CD14-positive monocyte (primary cell): ENCODE data around the gene ABCA12. TPM values are rescaled to one million over a fixed set of nuclear protein-coding genes. Genes with fewer than 3 reads are reported as not detected.

Experiments used
- DNase-seq, 3 donors: peaks; one replicate each; pipeline ENCODE4 v3.0.0-alpha.2; 2011 to 2022
- H2AFZ ChIP-seq: 2 replicates; pipeline ENCODE4 v1.6.0; 2012; ENCODE audit warnings: mild to moderate bottlenecking, low read depth, low read length, inconsistent platforms; ENCODE audit not compliant: insufficient read depth, poor library complexity, severe bottlenecking
- H3K27ac ChIP-seq, 2 donors: 1 replicate in 1 of 2; 2 replicates in 1 of 2; pipeline ENCODE4 v1.5.1; 2012 to 2013; ENCODE audit warnings: low read length in 2 of 2, control low read depth in 1 of 2, inconsistent platforms in 1 of 2, low read depth in 1 of 2, mild to moderate bottlenecking in 1 of 2
- H3K27me3 ChIP-seq, 2 donors: one replicate each; pipeline versions ENCODE4 v1.6.0 to v1.6.1; 2011 to 2013; ENCODE audit warnings: low read length in 2 of 2; ENCODE audit not compliant: control insufficient read depth in 2 of 2, insufficient read depth in 2 of 2
- H3K36me3 ChIP-seq, 2 donors: replicated peaks in 1 of 2; 1 replicate in 1 of 2; 2 replicates in 1 of 2; pipeline versions ENCODE4 v1.5.1 to v1.6.1; 2012 to 2013; ENCODE audit warnings: low read length in 2 of 2, control low read depth in 1 of 2, inconsistent platforms in 1 of 2, mild to moderate bottlenecking in 1 of 2; ENCODE audit not compliant: insufficient read depth in 2 of 2, control insufficient read depth in 1 of 2
- H3K4me1 ChIP-seq, 2 donors: 1 replicate in 1 of 2; 2 replicates in 1 of 2; pipeline versions ENCODE4 v1.5.1 to v1.6.1; 2012 to 2013; ENCODE audit warnings: low read length in 2 of 2, control low read depth in 1 of 2, inconsistent platforms in 1 of 2, mild to moderate bottlenecking in 1 of 2, moderate library complexity in 1 of 2; ENCODE audit not compliant: insufficient read depth in 2 of 2, control insufficient read depth in 1 of 2
- H3K4me2 ChIP-seq: replicated peaks from 2 replicates; pipeline ENCODE3; 2012; ENCODE audit warnings: low read length, moderate library complexity, mild to moderate bottlenecking; ENCODE audit not compliant: poor library complexity, severe bottlenecking; ENCODE audit errors: extremely low read depth
- H3K4me3 ChIP-seq, 3 experiments: fragments of 200-600 bp in 1 of 3; sonication (generic) in 1 of 3; replicated peaks in 1 of 3; 1 replicate in 2 of 3; 2 replicates in 1 of 3; pipeline ENCODE4 v1.5.1; 2011 to 2013; ENCODE audit warnings: low read length in 3 of 3, mild to moderate bottlenecking in 3 of 3, control low read depth in 2 of 3, low read depth in 2 of 3, inconsistent platforms in 1 of 3, moderate library complexity in 1 of 3
- H3K79me2 ChIP-seq: 2 replicates; pipeline ENCODE4 v1.6.0; 2012; ENCODE audit warnings: mild to moderate bottlenecking, control low read depth, inconsistent platforms, low read length, moderate library complexity; ENCODE audit not compliant: insufficient read depth
- H3K9ac ChIP-seq: 2 replicates; pipeline ENCODE4 v1.6.0; 2017; ENCODE audit warnings: low read length, mild to moderate bottlenecking; ENCODE audit not compliant: insufficient read depth, poor library complexity, severe bottlenecking
- H3K9me3 ChIP-seq, 2 donors: replicated peaks in 1 of 2; 1 replicate in 1 of 2; 2 replicates in 1 of 2; pipeline versions ENCODE4 v1.5.1 to v1.6.1; 2012 to 2013; ENCODE audit warnings: low read length in 2 of 2, control low read depth in 1 of 2; ENCODE audit not compliant: control insufficient read depth in 1 of 2, insufficient read depth in 1 of 2
- H4K20me1 ChIP-seq: 2 replicates; pipeline ENCODE4 v1.6.0; 2012; ENCODE audit warnings: mild to moderate bottlenecking, low read length, control low read depth, moderate library complexity; ENCODE audit not compliant: insufficient read depth
- H3K27ac Mint-ChIP-seq, 7 donors: one replicate each; pipeline ENCODE4 v1.8.0; 2020; ENCODE audit warnings: mild to moderate bottlenecking in 7 of 7, mixed read lengths in 7 of 7, moderate library complexity in 6 of 7, inconsistent platforms in 2 of 7
- H3K27me3 Mint-ChIP-seq, 3 donors: one replicate each; pipeline ENCODE4 v1.8.0; 2021 to 2022; ENCODE audit warnings: low read depth in 3 of 3, mild to moderate bottlenecking in 3 of 3, mixed read lengths in 3 of 3, moderate library complexity in 3 of 3, inconsistent platforms in 1 of 3
- H3K36me3 Mint-ChIP-seq, 2 donors: one replicate each; pipeline ENCODE4 v1.8.0; 2020; ENCODE audit warnings: mixed read lengths in 2 of 2, inconsistent platforms in 1 of 2, mild to moderate bottlenecking in 1 of 2
- H3K4me1 Mint-ChIP-seq: one replicate; pipeline ENCODE4 v1.8.0; 2020; ENCODE audit warnings: mild to moderate bottlenecking, mixed read lengths
- H3K4me3 Mint-ChIP-seq, 2 donors: one replicate each; pipeline ENCODE4 v1.8.0; 2020; ENCODE audit warnings: mild to moderate bottlenecking in 2 of 2, mixed read lengths in 2 of 2, moderate library complexity in 1 of 2
- H3K9me3 Mint-ChIP-seq, 7 donors: one replicate each; pipeline ENCODE4 v1.8.0; 2020 to 2022; ENCODE audit warnings: mixed read lengths in 7 of 7, mild to moderate bottlenecking in 6 of 7, moderate library complexity in 6 of 7, inconsistent platforms in 2 of 7
- CTCF ChIP-seq: fragments of 200-600 bp; IDR thresholded peaks from one replicate; pipeline ENCODE4 v1.8.0; 2022; ENCODE audit warnings: antibody characterized with exemption, mild to moderate bottlenecking
- WGBS: methylation state at CpG from one replicate; pipeline ENCODE4 v1.1.5; 2013; ENCODE audit warnings: missing lambda C conversion rate; ENCODE audit not compliant: insufficient coverage; 5-methylcytosine and 5-hydroxymethylcytosine counted together
- intact Hi-C, 2 donors: fragments of 100-400 bp; cut with micrococcal nuclease; formaldehyde crosslinking; loops; one replicate each; pipeline versions ENCODE4 v1.15.0 to v1.15.1; 2023
- polyA plus RNA-seq, 3 donors: library from polyadenylated mRNA; depleted of rRNA in 1 of 3; unstranded in 2 of 3; stranded (reverse) in 1 of 3; fragments of 300-500 nt in 2 of 3; fragments of >200 nt in 1 of 3; fragmentation: Illumina TruSeq in 2 of 3; gene quantifications; 1 replicate in 2 of 3; 2 replicates in 1 of 3; pipeline ENCODE4 v1.2.3, GENCODE V29; 2012 to 2021

ABCA12 gene
- polyA plus RNA-seq, 3 donors, result not detected

GRCh38 chr2:215144106-215144875 is 5.9 kb upstream of the ABCA12 start:
- no peak overlapping the region for H3K4me3 ChIP-seq
- WGBS, result 63% methylated on average over 1 of the region's 5 CpGs
- Mint-ChIP-seq H3K36me3 (no peaks in the 10 kb centered on the region), H3K9me3 (peaks cover 0 to 12% (median 2%) of the 10 kb centered on the region in 7 donors), H3K27me3 (peaks cover 0 to 4% (median 0%) of the 10 kb centered on the region in 3 donors), H3K27ac (no peak overlapping the region), H3K4me3 (no peak overlapping the region), H3K4me1 (no peaks in the 10 kb centered on the region)
- no peaks in the 10 kb centered on the region for H3K4me1 ChIP-seq
- no peaks in the 10 kb centered on the region for H4K20me1 ChIP-seq
- H3K4me2 ChIP-seq, result no peak overlapping the region
- no peak overlapping the region for H3K27ac ChIP-seq
- H3K9me3 ChIP-seq, result no peaks in the 10 kb centered on the region
- intact Hi-C loops, result no loop called here
- no peak overlapping the region for H3K9ac ChIP-seq
- DNase-seq, result no peak
- TF ChIP-seq CTCF, result no peak
- no peaks in the 10 kb centered on the region for H3K27me3 ChIP-seq
- no peak overlapping the region for H2AFZ ChIP-seq
- H3K36me3 ChIP-seq, result no peaks in the 10 kb centered on the region
- no peaks in the 10 kb centered on the region for H3K79me2 ChIP-seq

DNA sequence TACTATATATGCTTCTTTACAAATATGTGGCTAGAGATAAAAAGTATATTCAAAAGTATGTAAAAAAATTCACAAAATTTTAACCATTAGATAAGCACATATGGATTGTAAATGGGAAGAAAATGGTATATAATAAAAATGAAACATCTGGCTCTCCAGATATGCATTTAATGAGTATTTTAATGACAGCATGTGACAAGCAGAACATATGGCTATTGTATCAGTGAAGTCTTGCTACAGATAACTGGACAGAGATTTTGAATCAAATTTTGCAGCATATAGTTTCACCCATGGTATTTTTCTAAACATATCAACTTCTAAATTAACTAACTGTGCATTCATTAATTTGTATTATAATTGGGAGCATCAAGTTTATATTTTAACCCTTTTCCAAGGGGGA is 5.0 kb upstream of the ABCA12 start:
- intact Hi-C loops, result no loop called here
- H2AFZ ChIP-seq, result no peak overlapping the region
- no peaks in the 10 kb centered on the region for H3K4me1 ChIP-seq
- Mint-ChIP-seq H3K36me3 (no peaks in the 10 kb centered on the region), H3K27ac (no peak overlapping the region), H3K4me1 (no peaks in the 10 kb centered on the region), H3K27me3 (peaks cover 0 to 4% (median 0%) of the 10 kb centered on the region in 3 donors), H3K4me3 (no peak overlapping the region), H3K9me3 (peaks cover 0 to 15% (median 2%) of the 10 kb centered on the region in 7 donors)
- no peaks in the 10 kb centered on the region for H3K9me3 ChIP-seq
- no peak overlapping the region for H3K4me3 ChIP-seq
- H3K4me2 ChIP-seq, result no peak overlapping the region
- no peak for TF ChIP-seq CTCF
- DNase-seq, result no peak
- H4K20me1 ChIP-seq, result no peaks in the 10 kb centered on the region
- no peaks in the 10 kb centered on the region for H3K27me3 ChIP-seq
- H3K36me3 ChIP-seq, result no peaks in the 10 kb centered on the region
- H3K27ac ChIP-seq, result no peak overlapping the region
- no peak overlapping the region for H3K9ac ChIP-seq
- H3K79me2 ChIP-seq, result no peaks in the 10 kb centered on the region
